ENCODE data around the gene FUT8. TPM values are rescaled to one million over a fixed set of nuclear protein-coding genes. Genes with fewer than 3 reads are reported as not detected.

FUT8 gene
- total RNA-seq, 1 experiment from 2014 or later, result 42.3 TPM

- Histone ChIP-seq H3K4me1 (ENCODE audit: control insufficient read depth in 1 of 2, insufficient read depth in 2 of 2, low read length in 2 of 2) (peaks cover 0 to 8% of the 10 kb centered on the region in 2 experiments; a peak in 1 of 4 replicates), H3K27me3 (ENCODE audit: insufficient read depth, low read length) (no peaks in the 10 kb centered on the region), H2AFZ (ENCODE audit: low read depth, low read length, poor library complexity, severe bottlenecking) (no peak overlapping the region), H3K4me3 (replicated peaks in 1 of 2; ENCODE audit: low read depth in 1 of 2, low read length in 2 of 2) (no peak overlapping the region), H3K9me3 (ENCODE audit: control insufficient read depth in 1 of 2, insufficient read depth in 1 of 2, low read depth in 1 of 2, low read length in 2 of 2) (no peaks in the 10 kb centered on the region), H3K79me2 (ENCODE audit: insufficient read depth, low read length) (no peaks in the 10 kb centered on the region), H3K4me2 (ENCODE audit: low read length) (no peak overlapping the region), H3K27ac (ENCODE audit: low read depth, low read length) (no peak overlapping the region), H3K9me2 (ENCODE audit: insufficient read depth) (no peaks in the 10 kb centered on the region; the same call in 1 of the 2 replicates), H3K36me3 (ENCODE audit: control insufficient read depth in 1 of 2, insufficient read depth in 2 of 2, low read length in 2 of 2) (no peaks in the 10 kb centered on the region), H3K9ac (ENCODE audit: low read length) (no peak overlapping the region), H4K20me1 (ENCODE audit: insufficient read depth) (no peaks in the 10 kb centered on the region)
- CTCF ChIA-PET, result no interaction called here
- TF ChIP-seq CBX3 (IDR thresholded peaks at IDR 0.05; ENCODE audit: low read depth), result no peak
- TF ChIP-seq POLR2A (IDR thresholded peaks at IDR 0.05; ENCODE audit: borderline replicate concordance, extremely low read depth, insufficient read depth, insufficient read length), result no peak
- TF ChIP-seq CEBPB (IDR thresholded peaks at IDR 0.05; ENCODE audit: low read depth), result no peak
- no peak for TF ChIP-seq RAD21 (IDR thresholded peaks at IDR 0.05; ENCODE audit: low read depth)
- TF ChIP-seq ZFX (IDR thresholded peaks at IDR 0.05), result no peak
- no peak for TF ChIP-seq EGR1 (IDR thresholded peaks at IDR 0.05; ENCODE audit: low read depth)
- no peak for DNase-seq (ENCODE audit: low read depth, low spot score)
- RAD21 ChIA-PET (ENCODE audit: low non-redundant PET in 1 of 2, low total read pairs in 2 of 2, uncharacterized antibody in 2 of 2, unreplicated experiment in 2 of 2), result no interaction called here
- POLR2A ChIA-PET, result no interaction called here
- BruUV-seq (replicated peaks), result no TSS peak
- intact Hi-C loops (cut with micrococcal nuclease), result no loop called here
- no peak for ATAC-seq
Observed at GRCh38 chr14:65491274-65491673, 78.7 kb downstream of the FUT8 start.

GRCh38 chr14:65492266-65492665 lies 79.7 kb downstream of the FUT8 start:
- Histone ChIP-seq H3K9me2 (ENCODE audit: insufficient read depth) (no peaks in the 10 kb centered on the region; the same call in 1 of the 2 replicates), H3K4me2 (ENCODE audit: low read length) (no peak overlapping the region), H3K4me1 (ENCODE audit: control insufficient read depth in 1 of 2, insufficient read depth in 2 of 2, low read length in 2 of 2) (no peaks in the 10 kb centered on the region), H3K27me3 (ENCODE audit: insufficient read depth, low read length) (no peaks in the 10 kb centered on the region), H3K79me2 (ENCODE audit: insufficient read depth, low read length) (no peaks in the 10 kb centered on the region), H3K27ac (ENCODE audit: low read depth, low read length) (no peak overlapping the region), H3K4me3 (replicated peaks in 1 of 2; ENCODE audit: low read depth in 1 of 2, low read length in 2 of 2) (no peak overlapping the region), H4K20me1 (ENCODE audit: insufficient read depth) (no peaks in the 10 kb centered on the region), H3K9ac (ENCODE audit: low read length) (no peak overlapping the region), H3K36me3 (ENCODE audit: control insufficient read depth in 1 of 2, insufficient read depth in 2 of 2, low read length in 2 of 2) (no peaks in the 10 kb centered on the region), H3K9me3 (ENCODE audit: control insufficient read depth in 1 of 2, insufficient read depth in 1 of 2, low read depth in 1 of 2, low read length in 2 of 2) (no peaks in the 10 kb centered on the region), H2AFZ (ENCODE audit: low read depth, low read length, poor library complexity, severe bottlenecking) (no peak overlapping the region)
- no peak for TF ChIP-seq FOSL1 (IDR thresholded peaks at IDR 0.05; ENCODE audit: low read depth)
- no peak for TF ChIP-seq POLR2A (IDR thresholded peaks at IDR 0.05; ENCODE audit: borderline replicate concordance, extremely low read depth, insufficient read depth, insufficient read length)
- no peak for TF ChIP-seq ATF3 (IDR thresholded peaks at IDR 0.05)
- TF ChIP-seq TCF7L2 (IDR thresholded peaks at IDR 0.05; ENCODE audit: borderline replicate concordance, extremely low read depth, insufficient read depth, insufficient read length), result no peak
- TF ChIP-seq ELF1 (IDR thresholded peaks at IDR 0.05; ENCODE audit: borderline replicate concordance, low read depth), result no peak
- TF ChIP-seq POLR2AphosphoS5 (IDR thresholded peaks at IDR 0.05; ENCODE audit: low read depth, low read length), result no peak
- no peak for TF ChIP-seq SP1 (IDR thresholded peaks at IDR 0.05; ENCODE audit: low read depth)
- no peak for TF ChIP-seq CEBPB (IDR thresholded peaks at IDR 0.05; ENCODE audit: low read depth)
- TF ChIP-seq SRF (IDR thresholded peaks at IDR 0.05; ENCODE audit: low read depth), result no peak
- TF ChIP-seq, protein P1, sequence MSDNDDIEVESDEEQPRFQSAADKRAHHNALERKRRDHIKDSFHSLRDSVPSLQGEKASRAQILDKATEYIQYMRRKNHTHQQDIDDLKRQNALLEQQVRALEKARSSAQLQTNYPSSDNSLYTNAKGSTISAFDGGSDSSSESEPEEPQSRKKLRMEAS (IDR thresholded peaks at IDR 0.05), result no peak
- DNase-seq (ENCODE audit: low read depth, low spot score), result no peak
- no peak for ATAC-seq
- ChIA-PET RAD21 (ENCODE audit: low non-redundant PET in 1 of 2, low total read pairs in 2 of 2, uncharacterized antibody in 2 of 2, unreplicated experiment in 2 of 2) (no interaction called here), CTCF (no interaction called here), POLR2A (no interaction called here)
- BruUV-seq (replicated peaks), result no TSS peak
- intact Hi-C loops (cut with micrococcal nuclease), result no loop called here

All from HCT116 (cell line).